Left renal cortex interstitium (tissue), 4 donors: ENCODE measurements around the gene KPNA6. TPM values are rescaled to one million over a fixed set of nuclear protein-coding genes. Genes with fewer than 3 reads are reported as not detected.

Experiments
- DNase-seq, 4 donors: peaks; one replicate each; pipeline ENCODE4 v3.0.0-alpha.2; 2013; ENCODE audit warnings: low read depth in 4 of 4, low spot score in 2 of 4, missing footprints in 1 of 4
- polyA plus RNA-seq, 4 donors: library from polyadenylated mRNA; unstranded; fragments of 120-200 nt; gene quantifications; one replicate each; pipeline ENCODE4 v1.2.1, GENCODE V29; 2013; ENCODE audit not compliant: insufficient read length in 4 of 4

The KPNA6 gene
- polyA plus RNA-seq, 4 donors, result 27.8 to 36.3 (median 35.9) TPM

DNA sequence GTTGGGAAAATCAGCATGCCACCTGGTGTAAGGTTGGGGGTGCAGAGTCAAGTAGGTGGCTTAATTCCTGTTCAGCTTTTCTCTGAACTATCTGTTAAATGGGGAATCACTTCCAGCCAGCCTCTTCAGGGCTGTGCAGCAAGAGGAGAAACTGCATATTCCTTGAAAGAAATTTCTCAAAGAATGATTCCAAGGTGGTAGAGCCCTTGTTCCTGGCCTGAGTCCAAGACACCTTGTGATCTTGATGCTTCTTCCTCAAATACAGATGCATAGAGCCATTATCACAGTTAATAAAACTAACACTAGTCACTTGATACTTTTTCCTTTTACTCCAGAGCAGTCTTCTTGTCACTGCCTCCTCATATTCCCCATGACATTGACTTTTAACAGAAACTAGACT lies 76.8 kb downstream of the KPNA6 start:
- DNase-seq, result no peak

DNA sequence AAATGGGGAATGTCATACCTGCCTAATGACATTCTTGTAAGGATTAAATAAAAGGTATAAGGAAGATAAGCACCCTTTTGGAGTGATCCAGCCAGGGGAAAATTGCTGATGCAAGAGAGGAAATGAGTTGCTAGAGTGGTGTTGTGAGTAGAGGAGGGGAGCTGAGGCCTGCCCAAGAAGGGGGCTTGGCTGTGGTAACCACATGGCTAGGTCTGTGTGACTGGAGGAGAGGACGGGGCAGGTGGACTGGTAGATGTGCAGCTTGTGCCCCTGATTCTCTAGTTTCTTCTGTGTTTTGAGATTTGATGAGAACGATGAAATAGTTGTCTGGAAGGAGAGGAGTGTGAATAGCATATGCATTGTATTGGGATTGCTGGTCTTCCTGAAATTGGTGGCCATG lies 78.2 kb downstream of the KPNA6 start:
- DNase-seq, result no peak

DNA sequence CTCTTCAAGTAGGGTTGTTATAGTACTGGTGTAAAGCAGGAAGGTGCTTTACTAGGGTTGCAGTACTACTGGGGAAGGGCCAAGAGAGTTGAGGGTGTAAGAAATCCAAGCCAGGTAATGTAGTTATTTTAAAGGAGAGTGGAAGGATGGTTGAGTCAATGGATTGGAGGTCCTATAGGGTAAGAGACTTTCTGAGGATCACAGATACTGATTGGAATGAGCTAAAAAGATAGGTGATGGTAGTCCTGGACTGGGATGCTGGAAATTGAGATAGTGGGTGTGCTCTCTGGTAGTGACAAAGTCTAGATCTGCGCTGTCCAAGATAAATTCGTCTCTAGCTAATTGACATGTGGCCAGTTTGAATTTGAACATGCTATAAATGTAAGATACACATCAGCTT lies 78.6 kb downstream of the KPNA6 start:
- DNase-seq, result no peak

DNA sequence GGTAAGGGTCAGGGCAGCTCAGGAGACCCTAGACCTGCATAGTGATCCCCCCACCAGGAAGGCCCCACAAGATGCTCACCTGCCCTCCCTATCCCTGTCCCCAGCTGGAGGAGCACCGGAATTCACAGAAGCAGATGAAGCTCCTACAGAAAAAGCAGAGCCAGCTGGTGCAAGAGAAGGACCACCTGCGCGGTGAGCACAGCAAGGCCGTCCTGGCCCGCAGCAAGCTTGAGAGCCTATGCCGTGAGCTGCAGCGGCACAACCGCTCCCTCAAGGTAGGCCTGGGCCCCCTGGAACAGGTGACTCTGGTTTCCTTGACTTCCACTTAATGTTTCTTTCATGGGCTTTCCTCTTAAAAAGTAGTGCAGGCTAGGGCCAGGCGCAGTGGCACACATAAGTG lies 80.0 kb downstream of the KPNA6 start:
- DNase-seq, result no peak

DNA sequence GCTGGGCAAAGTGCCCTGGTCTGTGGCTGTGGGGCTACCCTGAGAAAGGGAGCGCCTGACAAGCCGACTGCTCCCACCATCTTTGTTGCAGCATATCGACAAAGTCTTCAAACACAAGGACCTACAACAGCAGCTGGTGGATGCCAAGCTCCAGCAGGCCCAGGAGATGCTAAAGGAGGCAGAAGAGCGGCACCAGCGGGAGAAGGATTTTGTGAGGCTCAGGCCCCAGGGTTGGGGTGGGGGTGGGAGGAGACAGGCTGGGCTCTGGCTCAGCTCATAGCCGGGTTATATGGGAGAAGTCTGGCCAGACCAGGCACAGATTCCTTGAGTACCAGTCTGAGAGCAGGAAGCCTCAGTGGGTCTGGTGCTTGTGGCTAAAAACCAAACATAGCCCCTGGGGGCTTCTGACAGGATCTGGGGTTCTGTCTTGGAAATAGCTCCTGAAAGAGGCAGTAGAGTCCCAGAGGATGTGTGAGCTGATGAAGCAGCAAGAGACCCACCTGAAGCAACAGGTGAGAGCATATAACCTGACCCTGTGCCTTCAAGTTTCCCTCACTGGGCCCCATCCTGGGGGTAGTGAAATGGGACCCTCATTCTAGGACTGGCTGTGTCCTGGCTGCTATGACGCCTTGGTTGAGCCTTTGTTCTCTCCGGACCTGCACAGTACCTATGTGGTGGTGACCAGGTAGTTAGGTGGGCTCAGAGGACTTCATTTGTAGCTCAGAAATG lies 84.5 kb downstream of the KPNA6 start:
- no peak for DNase-seq

DNA sequence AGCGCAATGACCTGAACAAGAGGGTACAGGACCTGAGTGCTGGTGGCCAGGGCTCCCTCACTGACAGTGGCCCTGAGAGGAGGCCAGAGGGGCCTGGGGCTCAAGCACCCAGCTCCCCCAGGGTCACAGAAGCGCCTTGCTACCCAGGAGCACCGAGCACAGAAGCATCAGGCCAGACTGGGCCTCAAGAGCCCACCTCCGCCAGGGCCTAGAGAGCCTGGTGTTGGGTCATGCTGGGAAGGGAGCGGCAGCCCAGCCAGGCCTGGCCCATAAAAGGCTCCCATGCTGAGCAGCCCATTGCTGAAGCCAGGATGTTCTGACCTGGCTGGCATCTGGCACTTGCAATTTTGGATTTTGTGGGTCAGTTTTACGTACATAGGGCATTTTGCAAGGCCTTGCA lies 87.1 kb downstream of the KPNA6 start:
- DNase-seq, result no peak

DNA sequence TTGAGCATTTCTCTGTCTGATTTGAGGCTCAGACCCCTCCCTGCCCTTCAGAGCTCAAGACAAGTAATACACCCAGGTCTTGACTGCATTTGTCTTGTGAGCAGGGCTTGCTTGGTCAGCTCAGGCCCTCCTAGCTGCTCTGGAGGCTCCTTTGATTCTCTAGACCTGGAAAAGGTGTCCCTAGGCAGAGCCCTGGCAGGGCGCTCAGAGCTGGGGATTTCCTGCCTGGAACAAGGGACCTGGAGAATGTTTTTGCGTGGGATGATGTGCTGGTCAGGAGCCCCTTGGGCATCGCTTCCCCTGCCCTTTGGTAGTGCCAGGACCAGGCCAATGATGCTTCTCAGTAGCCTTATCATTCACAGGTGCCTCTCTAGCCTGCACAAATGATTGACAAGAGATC lies 87.7 kb downstream of the KPNA6 start:
- no peak for DNase-seq

DNA sequence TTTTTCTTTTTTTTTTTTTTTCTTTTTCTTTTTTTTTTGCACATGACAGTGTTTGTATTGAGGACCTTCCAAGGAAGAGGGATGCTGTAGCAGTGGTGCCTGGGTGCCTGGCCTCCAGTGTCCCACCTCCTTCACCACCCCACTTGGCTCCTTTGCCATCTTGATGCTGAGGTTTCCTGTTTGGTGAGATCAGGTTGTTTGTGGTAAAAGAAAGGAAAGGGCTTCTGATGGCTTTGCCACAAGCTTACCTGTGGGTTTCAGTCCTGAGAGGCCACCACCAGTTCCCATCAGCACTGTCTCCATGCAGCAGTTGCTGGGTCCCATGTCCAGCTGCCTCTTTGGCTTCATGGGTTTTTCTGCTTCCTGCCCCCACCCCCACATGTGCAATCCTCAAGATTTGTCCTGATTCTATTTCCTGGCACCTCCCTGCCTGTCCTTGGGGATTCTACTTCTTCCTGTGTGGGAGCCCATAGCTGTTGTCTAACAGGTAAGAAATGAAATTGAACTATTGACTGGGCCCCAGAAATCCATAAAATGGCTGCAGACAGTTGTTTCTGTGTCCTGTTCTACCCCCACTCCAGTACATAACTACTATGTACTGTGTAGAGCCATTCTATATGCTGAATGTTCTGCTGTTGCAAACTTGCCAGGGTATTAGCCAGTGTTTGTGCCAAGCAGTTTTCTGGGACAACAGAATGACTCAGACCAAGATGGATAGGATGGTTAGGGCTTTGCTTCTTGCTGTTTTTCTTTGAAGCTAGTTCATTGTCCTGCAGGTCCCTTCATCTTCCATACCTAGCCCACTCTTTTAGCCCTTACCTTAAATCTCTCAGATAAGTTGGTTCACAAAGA lies 88.3 kb downstream of the KPNA6 start:
- DNase-seq, result no peak

DNA sequence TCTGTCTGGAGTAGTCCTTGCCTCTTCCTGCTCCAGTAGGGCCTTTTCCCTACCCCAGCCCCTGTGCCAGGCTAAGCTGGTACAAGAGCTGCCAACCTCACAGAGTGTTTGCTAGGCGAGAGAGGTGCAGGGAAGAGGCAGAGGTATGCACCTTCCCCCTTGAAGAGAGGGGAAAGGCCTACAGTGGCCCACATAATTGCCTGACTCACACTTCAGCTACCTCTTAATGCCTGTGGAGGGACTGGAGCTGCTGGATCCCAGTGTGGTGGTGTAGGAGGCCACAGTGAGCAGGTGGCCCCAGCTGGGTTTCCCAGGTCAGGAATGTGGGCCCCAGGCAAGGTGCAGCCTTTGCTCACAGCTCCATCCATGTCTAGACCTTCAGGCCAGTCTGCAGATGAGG lies 89.2 kb downstream of the KPNA6 start:
- no peak for DNase-seq

DNA sequence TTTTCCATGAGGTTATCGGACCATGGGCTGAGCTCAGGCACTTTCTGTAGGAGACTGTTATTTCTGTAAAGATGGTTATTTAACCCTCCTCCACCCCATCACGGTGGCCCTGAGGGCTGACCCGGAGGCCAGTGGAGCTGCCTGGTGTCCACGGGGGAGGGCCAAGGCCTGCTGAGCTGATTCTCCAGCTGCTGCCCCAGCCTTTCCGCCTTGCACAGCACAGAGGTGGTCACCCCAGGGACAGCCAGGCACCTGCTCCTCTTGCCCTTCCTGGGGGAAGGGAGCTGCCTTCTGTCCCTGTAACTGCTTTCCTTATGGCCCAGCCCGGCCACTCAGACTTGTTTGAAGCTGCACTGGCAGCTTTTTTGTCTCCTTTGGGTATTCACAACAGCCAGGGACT lies 90.0 kb downstream of the KPNA6 start:
- no peak for DNase-seq

DNA sequence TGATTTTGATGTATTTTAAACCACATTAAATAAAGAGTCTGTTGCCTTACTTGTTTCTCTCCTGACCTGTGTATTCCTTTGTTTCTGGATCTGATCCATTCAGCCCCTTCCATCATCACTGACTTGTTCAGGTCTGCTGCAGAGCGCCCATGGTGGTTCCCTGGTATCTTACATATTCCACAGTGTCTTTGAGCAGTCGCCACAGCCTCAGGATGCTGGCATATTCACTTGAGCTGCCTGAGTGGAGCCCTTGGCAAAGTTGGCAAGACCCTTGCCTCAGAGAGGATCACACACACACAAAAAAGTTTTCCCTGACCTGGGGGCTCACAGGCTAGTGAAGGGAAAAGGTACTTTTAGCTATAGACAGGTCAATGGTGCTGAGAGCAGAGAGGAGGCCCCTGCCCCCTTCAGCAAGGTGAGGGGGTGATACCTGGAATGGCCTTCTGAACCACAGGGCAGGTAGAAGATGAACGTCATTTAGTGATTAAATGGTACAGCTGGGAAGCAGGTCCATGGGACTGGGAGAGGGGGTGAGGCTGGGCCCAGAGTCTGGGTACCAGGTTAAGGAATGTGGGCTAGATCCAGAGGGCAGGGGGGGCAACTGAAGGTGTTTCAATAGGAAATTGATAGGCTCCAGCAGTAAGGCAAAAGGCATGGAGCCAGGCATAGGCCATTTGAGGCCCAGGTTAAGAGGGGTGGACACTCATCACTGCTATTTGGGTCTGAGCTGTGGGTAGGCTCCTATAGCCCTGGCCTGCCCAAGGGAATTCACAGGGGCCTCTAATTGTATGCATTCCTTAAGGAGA lies 90.6 kb downstream of the KPNA6 start:
- no peak for DNase-seq

DNA sequence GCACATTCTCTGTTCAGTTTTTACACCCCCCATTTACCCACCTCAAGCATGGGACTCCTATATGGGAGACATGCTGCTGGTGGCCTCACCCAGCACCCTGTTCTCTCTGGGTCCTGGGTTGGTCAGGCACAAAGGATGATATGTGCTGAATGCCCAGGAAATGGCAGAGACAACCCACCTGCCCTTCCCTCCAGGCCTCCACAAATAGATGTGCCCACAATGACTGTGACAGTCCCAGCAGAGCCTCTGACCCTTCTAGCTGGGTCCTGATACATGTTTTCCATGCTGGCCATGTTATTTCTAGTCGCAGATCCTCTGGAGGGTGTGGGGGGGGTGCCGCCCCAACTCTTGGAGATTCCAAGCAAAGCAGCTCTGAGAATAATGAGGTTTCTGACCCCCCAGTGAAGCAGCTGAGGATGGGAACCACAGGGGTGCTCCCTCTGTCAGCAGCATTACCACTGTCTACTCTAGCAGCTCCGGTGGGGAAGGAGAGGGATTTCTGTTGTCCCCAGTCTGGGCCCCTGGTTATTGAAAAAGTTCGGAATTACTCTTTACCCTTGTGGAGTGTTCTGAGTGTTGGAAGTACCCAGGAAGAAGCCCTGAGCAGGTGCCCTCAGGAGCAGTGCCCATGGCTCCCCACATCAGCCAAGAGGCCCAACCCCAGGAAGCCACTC lies 91.3 kb downstream of the KPNA6 start:
- DNase-seq, result no peak

DNA sequence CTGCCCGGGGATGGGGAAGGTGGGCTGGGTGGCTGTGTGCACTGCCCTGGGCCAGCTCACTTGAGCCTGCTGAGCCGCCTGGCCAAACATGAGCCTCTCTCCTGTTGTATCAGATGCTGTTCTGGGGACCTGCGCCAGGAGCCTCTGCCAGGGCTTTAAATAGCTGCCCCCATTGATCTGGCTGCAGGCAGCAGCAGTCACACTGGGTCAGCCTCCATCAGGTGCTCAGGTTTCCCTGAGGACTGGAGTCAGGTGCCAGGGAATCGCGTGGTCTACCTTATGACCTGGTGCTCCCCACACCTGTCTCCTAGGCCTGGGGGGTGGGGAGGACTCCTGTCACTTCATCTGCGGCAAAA lies 91.8 kb downstream of the KPNA6 start:
- DNase-seq, result no peak

DNA sequence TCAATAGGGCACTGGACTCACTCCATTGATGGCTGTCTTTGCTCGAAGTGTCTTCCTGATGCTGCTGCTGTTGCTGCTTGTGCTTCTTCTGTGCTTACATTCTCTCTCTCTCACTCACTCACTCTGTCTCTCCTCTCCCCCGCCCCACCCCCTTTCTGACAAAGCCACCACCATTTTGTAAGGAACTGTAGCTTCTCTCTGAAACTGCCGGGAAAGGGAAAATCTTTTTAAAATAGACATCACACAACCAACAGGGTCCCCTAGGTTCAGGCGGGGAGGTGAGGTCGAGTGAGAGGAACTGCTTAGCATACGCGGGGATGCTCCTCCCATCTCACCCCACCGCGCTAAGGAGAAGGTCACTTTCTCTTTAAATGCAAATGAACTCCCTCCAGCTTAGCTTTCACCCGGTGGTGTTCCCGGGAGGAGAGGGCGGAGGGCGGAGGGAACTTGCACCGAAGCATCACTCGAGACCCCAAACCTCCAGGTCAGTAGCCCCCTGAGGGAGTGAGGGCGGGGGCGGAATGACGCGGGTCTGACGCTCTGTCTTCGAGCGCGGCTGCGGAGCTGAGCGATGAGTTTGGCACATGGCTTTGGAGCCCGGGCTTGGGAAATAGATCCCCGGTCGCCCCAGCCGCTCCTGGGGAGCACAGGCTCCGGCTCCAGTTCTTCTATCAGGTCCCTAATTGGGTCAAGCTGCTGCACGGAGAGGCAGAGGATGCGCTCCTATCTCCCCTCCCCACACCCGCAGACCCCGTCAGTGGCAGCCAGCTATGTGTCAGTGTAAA lies 92.6 kb downstream of the KPNA6 start, which contains the start of gene CCDC28B:
CCDC28B (plus strand) TSS at position 370 of the 785 bp plus-strand sequence. CDS start 1,341 bp downstream, outside the sequence.
- DNase-seq, result peak in 1 of 4 donors; percentile 58

DNA sequence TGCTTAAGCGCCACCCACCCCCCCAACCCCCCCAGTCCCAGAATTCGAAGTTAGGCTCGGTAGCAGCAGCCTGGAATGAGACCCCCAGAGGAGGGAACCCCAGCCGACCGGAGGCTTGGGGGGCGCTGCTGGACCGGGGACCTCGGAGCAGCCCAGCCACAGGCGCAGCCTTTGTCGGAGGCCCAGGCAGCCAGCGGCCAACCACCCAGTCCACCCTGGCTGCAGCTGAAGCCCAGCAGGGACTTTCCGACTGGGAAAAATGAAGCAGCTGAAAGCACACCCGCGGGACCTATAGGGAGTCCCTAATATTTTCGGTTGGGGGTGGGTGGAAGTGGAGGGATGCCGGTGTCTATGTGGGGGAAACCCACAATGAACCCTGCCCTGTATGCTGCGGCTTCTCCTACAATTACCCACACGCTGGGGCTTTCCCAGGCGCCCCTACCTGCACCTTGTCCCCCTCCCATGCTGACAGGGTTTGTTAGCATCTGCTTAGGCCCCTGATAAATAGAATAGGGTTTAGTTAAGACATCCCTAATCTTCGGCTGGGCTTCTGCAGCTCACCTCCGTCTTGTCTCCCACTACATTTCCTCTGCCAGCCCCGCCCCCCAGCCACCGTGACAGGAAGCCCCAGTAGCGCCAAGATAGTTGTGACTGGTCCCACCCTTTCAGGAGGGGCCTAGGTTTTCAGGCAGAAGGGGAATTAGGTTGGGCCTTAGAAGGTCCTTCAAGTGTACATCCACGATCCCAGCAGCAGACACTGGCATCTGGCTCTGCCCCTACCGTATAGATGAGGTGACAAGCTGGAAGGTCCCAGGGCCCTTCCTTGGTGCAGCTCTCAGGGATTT lies 93.4 kb downstream of the KPNA6 start:
- peak in 1 of 4 donors; percentile 50 for DNase-seq

DNA sequence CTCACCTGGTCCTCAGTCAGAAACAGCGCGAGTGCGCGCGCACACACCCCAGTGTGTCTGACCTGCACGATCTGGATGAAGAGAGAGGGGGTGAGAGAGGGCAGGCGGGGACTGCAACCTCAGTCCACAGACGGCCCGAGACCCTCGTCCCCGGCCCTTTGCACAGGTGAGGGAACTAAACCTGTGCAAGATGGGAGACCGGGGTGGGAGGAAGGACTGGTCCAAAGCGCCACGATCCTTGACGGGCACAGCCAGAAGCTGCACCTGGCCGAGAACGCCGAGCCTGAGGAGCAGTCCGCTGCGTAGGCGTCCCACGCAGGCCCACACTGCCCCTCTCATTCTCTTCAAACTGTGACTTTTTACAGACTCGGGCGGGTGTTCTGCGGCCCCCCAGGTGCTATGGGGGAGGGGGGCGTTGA lies 97.1 kb downstream of the KPNA6 start:
- no peak for DNase-seq

DNA sequence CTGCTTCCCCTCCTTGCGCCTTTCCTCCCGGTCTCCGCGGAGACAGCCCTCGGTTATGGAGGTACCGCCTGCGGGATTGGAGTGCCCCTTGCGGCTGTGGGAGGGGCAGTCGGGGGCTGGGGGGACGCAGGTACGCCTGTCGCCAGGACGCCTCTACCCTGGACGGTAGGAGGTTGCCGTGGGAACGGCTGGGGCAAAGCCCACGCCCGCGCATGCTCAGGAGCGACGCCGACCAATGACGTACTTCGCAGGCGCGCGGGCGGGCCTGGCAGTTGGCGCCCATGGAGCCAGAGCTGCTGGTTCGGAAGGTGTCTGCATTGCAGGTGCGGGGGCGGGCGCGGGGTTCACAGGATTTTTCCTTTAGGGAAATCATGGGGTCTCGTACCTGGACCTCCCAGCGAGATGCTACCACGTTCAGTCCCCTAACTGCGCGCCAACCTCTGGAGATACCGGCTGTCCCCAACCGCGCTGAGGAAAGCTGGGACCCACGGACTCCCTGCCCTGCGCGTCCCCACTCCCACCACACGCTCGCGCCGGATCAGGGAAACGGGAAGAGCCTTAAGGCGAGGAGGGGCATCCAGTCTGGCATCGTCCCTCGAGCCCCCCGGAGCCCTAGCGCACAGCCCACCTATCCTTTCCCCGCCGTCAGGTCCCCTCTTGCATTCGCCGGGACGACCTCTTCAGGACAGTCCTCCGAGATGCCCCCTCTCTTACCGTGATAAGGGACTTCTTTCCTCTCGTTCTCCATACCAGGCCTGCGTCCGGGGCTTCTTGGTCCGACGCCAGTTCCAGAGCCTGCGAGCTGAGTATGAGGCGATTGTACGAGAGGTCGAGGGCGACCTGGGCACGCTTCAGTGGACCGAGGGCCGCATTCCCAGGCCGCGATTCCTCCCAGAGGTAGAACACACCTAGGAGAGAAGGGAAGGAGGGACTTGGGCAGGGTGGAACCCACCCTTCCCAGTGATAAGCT lies 97.8 kb downstream of the KPNA6 start, which contains the start of gene IQCC:
IQCC (plus strand) TSS at position 271 of the 970 bp plus-strand sequence; CDS start at position 282, 11 bp downstream.
- peak in 3 of 4 donors; percentile 23 to 87 (median 82) for DNase-seq

DNA sequence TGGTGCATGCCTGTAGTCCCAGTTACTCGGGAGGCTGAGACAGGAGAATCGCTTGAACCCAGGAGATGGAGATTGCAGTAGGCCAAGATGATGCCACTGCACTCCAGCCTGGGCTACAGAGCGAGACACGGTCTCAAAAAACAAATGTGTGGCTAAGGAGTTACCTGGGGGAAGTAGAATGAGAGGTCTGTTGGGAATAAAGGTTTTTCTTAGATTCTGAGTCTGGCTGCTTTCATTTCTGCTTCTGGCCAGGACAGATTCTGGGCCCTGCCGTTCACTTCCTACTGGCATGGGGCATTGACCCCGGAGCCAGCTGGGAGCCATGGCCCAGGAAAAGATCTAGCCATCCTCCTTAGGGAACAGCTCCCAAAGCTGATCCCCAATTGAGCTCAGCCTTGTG lies 100.6 kb downstream of the KPNA6 start:
- DNase-seq, result no peak
